Stimulated activated CD8-positive, alpha-beta memory T cell treated with anti-CD3 and anti-CD28 coated beads, Interleukin-4, amount 100 ng/mL, for 24 hours (primary cell): ENCODE data around the gene NLGN1.

ENCODE experiments used
- DNase-seq: peaks from one replicate; pipeline ENCODE4 v3.0.0-alpha.2; 2020; ENCODE audit warnings: low read depth

The NLGN1 gene

GRCh38 chr3:173719585-173719984 lies 322.0 kb downstream of the NLGN1 start:
- no peak for DNase-seq

- no peak for DNase-seq
These were observed 328.0 kb downstream of the NLGN1 start for GRCh38 chr3:173725507-173725906.

DNA sequence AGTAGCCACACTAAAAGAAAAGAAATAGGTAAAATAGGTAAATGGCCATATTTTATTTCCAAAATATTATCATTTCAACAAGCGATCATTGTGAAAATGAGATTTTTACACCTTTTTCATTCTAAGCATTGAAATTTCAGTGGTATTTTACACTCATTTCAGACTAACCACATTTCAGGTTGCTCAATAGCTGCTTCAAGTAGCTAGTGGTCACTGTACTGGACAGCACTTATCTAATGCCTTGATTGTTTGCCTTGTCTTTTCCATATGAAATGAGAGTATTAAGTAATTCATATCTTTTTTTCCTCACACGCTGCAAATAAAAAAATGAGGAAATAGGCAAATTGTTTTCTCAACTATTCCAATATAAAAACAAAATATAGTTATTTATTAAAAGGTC lies 332.8 kb downstream of the NLGN1 start:
- no peak for DNase-seq

GRCh38 chr3:173732237-173732636 lies 334.7 kb downstream of the NLGN1 start:
- no peak for DNase-seq

GRCh38 chr3:173733029-173733652 lies 335.6 kb downstream of the NLGN1 start:
- DNase-seq: no peak

GRCh38 chr3:173734473-173734872 lies 336.9 kb downstream of the NLGN1 start:
- DNase-seq: no peak

- DNase-seq: no peak
These were observed 337.4 kb downstream of the NLGN1 start for GRCh38 chr3:173734895-173735294.

- DNase-seq: no peak
These were observed 338.3 kb downstream of the NLGN1 start for GRCh38 chr3:173735841-173736240.

DNA sequence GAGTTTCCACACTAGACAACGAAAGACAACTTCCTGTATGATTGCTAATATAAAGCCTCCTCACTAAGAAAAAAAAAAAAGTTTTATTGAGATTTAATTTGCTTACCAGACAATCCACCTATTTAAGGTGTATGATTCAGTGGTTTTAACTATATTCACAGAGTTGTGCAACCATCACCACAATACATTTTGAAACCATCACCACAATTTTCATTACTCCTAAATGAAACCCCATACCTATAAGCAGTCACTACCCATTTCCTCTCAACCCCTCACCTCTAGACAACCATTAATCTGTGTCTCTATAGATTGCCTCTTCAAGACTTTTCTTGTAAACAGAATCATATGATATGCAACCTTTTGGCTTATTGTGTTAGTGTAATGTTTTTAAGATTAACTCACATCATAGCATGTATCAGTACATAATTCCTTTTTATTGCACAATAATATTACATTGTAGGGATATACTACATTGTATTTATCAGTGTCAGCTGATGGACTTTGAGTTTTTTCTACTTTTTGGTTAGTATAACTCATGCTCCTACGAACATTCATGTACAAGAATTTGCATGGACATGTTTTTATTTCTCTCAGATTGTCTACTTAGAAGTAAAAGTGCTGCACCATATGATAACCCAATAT lies 339.7 kb downstream of the NLGN1 start:
- DNase-seq: no peak

- no peak for DNase-seq
These were observed 342.2 kb downstream of the NLGN1 start for GRCh38 chr3:173739726-173740125.

- DNase-seq: no peak
These were observed 344.9 kb downstream of the NLGN1 start for GRCh38 chr3:173742491-173742890.

DNA sequence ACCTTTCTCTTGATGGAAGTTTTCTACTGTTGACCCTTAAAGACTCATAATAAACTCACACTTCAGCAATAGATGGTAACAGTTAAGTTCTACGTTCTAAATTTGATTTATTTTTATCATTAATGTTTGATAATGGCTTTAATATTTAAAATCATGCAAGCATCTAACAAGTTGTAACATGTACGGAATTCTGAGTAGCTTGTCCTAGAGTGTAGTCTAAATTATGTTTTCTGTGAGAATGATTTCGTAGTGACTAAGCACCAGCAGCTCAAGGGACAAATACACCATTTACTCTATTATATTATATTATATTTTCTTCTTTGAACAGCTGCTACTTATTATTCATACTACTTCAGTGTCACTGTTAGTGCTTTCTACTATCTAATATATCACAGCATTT lies 345.6 kb downstream of the NLGN1 start:
- no peak for DNase-seq

DNA sequence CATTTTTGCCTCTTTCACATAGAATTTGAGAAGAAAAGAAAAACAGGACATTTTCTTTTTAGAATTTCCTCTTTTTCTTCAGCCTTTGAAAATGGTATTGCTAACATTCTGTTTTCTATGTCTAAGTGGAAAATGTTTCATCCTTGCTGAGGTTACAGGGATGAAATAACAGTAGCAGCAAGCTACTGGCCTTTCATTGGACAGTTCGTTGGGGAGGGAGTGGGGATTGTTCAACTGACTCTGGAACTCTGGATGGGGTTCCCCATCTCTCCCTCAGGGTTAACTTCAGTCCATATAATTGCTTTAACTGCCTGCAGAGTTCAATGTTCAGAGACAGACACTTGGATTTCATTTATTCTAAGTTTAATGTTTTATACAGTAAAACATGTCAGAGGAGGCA lies 346.0 kb downstream of the NLGN1 start:
- no peak for DNase-seq

GRCh38 chr3:173744479-173744878 lies 346.9 kb downstream of the NLGN1 start:
- no peak for DNase-seq

DNA sequence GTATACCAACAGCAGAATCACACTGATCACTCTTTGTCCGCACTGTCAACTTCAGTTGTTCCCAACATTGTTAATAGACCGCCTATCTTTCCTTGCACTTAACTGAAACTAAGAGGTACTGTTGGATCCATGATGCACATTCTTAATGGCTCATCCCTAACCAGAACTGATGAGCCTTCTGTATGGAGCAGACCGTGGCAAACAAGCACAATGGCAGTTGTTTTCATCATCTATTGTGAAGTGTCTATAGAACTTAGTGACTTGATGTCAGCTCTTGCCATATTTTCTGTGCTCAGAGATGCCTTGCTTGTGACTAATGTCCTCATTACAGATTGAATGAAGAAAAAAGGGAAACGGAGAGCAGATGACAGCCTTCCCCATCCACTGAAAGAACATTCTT lies 347.4 kb downstream of the NLGN1 start:
- no peak for DNase-seq

DNA sequence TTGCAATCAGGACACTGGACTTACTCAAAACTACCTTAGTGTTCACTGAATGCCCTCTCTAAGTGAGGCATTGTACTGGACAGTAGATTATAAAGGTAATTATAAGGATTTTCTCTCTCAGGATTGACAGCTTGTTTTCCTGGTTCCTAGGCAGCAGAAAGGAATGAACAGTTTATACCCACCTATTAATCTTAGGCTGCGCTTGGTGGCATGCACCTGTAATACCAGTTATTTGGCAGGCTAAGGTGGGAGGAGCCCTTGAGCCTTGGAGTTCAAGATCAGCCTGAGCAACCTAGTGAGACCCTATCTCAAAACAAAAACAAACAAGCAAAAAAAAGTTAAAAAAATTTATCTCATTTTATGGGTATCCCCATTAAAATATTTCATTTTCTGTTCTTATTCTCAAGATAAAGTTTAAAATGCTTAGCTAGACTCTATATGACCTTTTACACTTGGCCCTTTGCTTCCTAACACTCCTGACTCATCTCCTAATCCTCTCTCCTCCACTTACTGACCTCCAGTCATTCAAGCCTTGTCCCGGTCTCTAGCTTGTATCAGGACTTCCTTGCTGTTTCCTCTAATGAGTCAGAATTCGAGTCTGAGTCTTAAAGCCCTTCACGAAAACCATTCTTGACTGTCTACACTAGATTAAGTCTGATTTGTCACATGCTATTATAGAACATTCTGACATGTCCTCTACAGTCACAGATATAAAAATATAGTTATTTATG lies 348.6 kb downstream of the NLGN1 start:
- DNase-seq: no peak

- DNase-seq: no peak
These were observed 349.9 kb downstream of the NLGN1 start for GRCh38 chr3:173747427-173747826.

DNA sequence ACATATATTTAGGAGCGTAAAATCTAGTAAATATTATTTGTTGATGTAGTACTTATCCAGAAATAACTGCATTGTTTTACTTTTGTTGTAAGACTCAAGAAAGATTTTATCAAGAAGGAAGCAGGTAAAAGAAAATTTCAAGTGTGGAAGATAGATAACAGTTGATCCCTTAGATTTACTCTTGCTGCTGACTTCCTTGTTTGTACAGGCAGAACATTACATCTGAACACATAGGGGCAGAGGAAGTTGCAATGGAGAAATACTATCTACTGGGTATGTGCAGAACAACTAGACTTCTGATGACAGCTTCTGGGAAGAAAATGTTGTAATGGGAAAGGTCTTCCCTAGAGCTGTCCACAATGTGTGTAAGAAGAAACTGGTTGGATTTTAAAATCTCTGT lies 350.6 kb downstream of the NLGN1 start:
- no peak for DNase-seq

DNA sequence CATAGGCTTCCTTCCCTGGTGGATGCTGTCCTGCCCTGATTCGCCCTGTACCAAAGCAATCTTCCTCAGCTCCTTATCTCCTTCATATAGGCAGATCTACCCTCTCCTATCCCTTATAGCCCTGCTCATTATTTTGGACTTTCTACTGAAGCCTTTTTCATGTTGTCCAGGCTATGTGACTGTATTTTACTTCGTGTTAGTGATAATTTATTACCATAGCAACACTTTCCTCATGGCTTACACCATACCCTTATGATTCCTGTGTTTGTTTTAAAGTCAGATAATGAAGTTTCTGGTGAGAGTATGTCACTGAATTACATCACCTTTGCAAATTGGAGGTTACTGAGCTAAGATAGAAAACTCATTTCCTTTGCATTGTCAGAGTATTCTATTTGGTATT lies 352.6 kb downstream of the NLGN1 start:
- no peak for DNase-seq

- no peak for DNase-seq
These were observed 353.0 kb downstream of the NLGN1 start for GRCh38 chr3:173750591-173750990.

DNA sequence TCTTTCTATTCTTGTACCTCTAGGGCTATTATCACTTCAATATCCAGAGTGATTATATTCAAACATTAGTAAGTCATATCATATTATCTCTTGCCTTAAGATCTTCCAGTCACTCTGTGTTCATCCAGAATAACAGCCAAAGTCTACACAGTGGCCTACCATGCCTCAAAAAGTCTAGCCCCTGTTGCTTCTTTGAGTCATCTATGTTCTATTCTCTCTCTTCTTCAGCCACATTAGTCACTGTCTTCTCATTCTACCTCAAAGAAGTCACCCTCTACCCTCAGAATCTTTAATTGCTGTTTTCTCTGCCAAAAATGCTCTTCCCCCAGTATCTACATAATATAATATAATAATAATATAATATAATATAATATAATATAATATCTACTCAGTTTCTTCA lies 356.0 kb downstream of the NLGN1 start:
- DNase-seq: no peak

DNA sequence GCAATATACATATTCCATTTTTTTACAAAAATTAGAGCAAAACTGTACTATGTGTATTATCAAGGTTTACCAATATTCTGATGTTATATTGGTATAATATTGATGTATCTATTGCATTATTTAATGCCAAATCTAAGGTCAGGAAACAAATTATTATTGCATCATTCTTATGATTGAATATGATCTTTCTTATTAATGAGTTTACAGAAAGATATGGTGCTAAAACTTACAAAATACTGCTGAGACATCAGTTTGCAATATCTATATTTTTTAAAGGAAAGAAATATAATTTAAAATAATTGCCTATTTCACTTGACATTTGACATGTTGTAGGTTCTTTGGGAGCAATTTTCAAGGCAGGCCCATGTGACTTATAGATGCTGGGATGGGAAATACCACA lies 357.6 kb downstream of the NLGN1 start:
- no peak for DNase-seq

GRCh38 chr3:173761161-173761560 lies 363.6 kb downstream of the NLGN1 start:
- DNase-seq: no peak

GRCh38 chr3:173762501-173762900 lies 365.0 kb downstream of the NLGN1 start:
- DNase-seq: no peak
